T-helper 2 cell treated with Interferon-gamma antibody and Interleukin-4, amounts not matched to agents 5 μg/mL and 100 μg/mL, for 36 hours (primary cell): ENCODE measurements around the gene JPH2.
"Not testable (repeated sequence)": the region's sequence is repeated elsewhere in the genome, so short reads cannot be mapped to it uniquely, and the experiment has no call there.

Source experiments
- DNase-seq: peaks from one replicate; pipeline ENCODE4 v3.0.0; 2021; ENCODE audit warnings: low spot score
- H3K27ac Mint-ChIP-seq: one replicate; pipeline ENCODE4 v1.8.0; 2021; ENCODE audit warnings: mild to moderate bottlenecking, mixed read lengths
- H3K27me3 Mint-ChIP-seq: one replicate; pipeline ENCODE4 v1.8.0; 2021; ENCODE audit warnings: low read depth, mixed read lengths
- H3K36me3 Mint-ChIP-seq: one replicate; pipeline ENCODE4 v1.8.0; 2021; ENCODE audit warnings: low read depth, mixed read lengths
- H3K4me1 Mint-ChIP-seq: one replicate; pipeline ENCODE4 v1.8.0; 2021; ENCODE audit warnings: low read depth, mixed read lengths
- H3K4me3 Mint-ChIP-seq: one replicate; pipeline ENCODE4 v1.8.0; 2022; ENCODE audit warnings: mild to moderate bottlenecking, moderate library complexity, mixed read lengths
- H3K9me3 Mint-ChIP-seq: one replicate; pipeline ENCODE4 v1.8.0; 2021; ENCODE audit warnings: mixed read lengths

Gene JPH2

DNA sequence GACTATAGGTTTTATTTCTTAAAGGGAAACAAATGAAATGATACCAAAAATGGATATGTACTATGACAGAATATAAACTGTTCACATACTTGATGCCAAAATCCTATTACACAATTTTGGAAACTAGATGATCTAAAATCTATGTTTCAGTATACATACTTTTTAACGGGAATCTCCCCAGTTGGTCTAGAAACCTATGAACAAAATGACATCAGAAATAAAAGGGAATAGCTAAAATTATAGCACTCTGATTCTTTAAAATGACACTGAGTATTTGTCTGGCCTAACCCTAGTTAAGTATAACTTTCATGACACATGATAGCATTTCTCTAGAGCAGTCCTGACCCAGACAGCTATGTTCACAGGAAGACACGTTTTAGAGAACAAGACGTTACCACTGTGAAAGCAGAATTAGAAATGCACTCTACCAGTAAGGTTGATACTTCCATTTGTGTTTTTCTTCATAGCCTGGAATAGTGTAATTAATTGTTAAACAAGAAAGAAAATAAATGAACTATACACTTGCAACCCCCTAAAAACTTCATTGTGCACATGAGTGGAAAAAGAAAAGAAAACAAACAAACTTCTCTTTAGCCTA is 20.2 kb upstream of the JPH2 start:
- Mint-ChIP-seq H3K4me3 (peak overlapping the region; percentile 21), H3K36me3 (peaks cover 30% of the 10 kb centered on the region), H3K9me3 (no peaks in the 10 kb centered on the region), H3K27me3 (peaks cover 2% of the 10 kb centered on the region), H3K4me1 (peaks cover 45% of the 10 kb centered on the region), H3K27ac (no peak overlapping the region)
- DNase-seq = no peak

DNA sequence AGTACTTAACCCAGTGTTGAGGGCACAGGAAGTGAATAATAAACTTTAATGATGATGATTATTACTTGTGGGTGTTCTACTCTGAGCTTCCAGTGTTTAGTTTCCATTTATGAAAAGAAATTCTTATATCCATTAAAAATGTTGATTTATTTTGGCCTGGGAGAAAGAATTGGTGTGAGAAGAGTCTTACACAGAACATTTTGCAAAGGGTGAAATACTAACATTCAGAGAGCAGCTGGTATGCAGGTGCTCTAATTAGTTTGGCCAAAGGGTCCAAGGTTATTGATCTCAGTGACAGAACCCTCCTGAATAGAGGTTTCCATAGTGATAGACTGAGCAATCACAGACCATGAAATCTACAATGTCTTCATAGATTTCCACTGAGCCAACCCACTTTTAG is 19.1 kb upstream of the JPH2 start:
- Mint-ChIP-seq H3K4me3 (no peak overlapping the region), H3K36me3 (peaks cover 40% of the 10 kb centered on the region), H3K27me3 (peaks cover 2% of the 10 kb centered on the region), H3K27ac (peak overlapping the region; percentile 47), H3K4me1 (peaks cover 35% of the 10 kb centered on the region), H3K9me3 (no peaks in the 10 kb centered on the region)
- DNase-seq = no peak

- Mint-ChIP-seq H3K36me3 (peaks cover 52% of the 10 kb centered on the region), H3K9me3 (no peaks in the 10 kb centered on the region), H3K4me3 (no peak overlapping the region), H3K4me1 (peaks cover 39% of the 10 kb centered on the region), H3K27me3 (no peaks in the 10 kb centered on the region), H3K27ac (no peak overlapping the region)
- no peak for DNase-seq
These were observed 17.8 kb upstream of the JPH2 start for GRCh38 chr20:44204832-44205215.

- Mint-ChIP-seq H3K27me3 (no peaks in the 10 kb centered on the region), H3K36me3 (peaks cover 54% of the 10 kb centered on the region), H3K27ac (no peak overlapping the region), H3K9me3 (no peaks in the 10 kb centered on the region), H3K4me3 (no peak overlapping the region), H3K4me1 (peaks cover 39% of the 10 kb centered on the region)
- DNase-seq = no peak
These were observed 17.3 kb upstream of the JPH2 start for GRCh38 chr20:44204156-44204831.

- Mint-ChIP-seq H3K27ac (no peak overlapping the region), H3K4me3 (no peak overlapping the region), H3K27me3 (no peaks in the 10 kb centered on the region), H3K4me1 (peaks cover 34% of the 10 kb centered on the region), H3K9me3 (no peaks in the 10 kb centered on the region), H3K36me3 (peaks cover 60% of the 10 kb centered on the region)
- DNase-seq = no peak
These were observed 16.2 kb upstream of the JPH2 start for GRCh38 chr20:44203161-44203560.

GRCh38 chr20:44200983-44201382 is 14.0 kb upstream of the JPH2 start:
- peaks cover 63% of the 10 kb centered on the region for H3K36me3 Mint-ChIP-seq
- no peak overlapping the region for H3K27ac Mint-ChIP-seq
- no peak for DNase-seq
- H3K27me3 Mint-ChIP-seq = no peaks in the 10 kb centered on the region
- H3K4me3 Mint-ChIP-seq = no peak overlapping the region
- H3K9me3 Mint-ChIP-seq = no peaks in the 10 kb centered on the region
- H3K4me1 Mint-ChIP-seq = peaks cover 29% of the 10 kb centered on the region

GRCh38 chr20:44200371-44200770 is 13.4 kb upstream of the JPH2 start:
- H3K36me3 Mint-ChIP-seq = peaks cover 62% of the 10 kb centered on the region
- peaks cover 32% of the 10 kb centered on the region for H3K4me1 Mint-ChIP-seq
- H3K4me3 Mint-ChIP-seq = no peak overlapping the region
- H3K9me3 Mint-ChIP-seq = no peaks in the 10 kb centered on the region
- no peaks in the 10 kb centered on the region for H3K27me3 Mint-ChIP-seq
- DNase-seq = no peak
- H3K27ac Mint-ChIP-seq = no peak overlapping the region

DNA sequence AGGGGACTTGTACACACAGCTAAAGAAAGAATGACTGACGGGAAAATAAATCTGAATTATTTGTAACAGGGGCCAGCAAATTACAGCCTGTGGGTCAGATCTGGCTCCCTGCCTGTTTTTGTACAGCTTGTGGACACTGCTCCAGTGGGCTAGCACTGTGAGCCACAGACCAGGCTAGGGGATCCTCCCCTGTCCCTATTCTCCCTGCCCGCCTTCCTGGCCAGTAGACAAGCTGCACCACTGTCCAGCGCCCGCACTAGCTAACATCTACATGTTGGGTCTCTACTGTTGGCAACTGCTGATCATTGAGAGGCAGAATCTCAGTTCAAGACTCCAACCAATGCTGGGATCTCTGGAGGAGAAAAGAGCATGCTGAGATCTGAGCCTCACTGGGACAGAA is 12.9 kb upstream of the JPH2 start:
- no peak for DNase-seq
- H3K4me1 Mint-ChIP-seq = peaks cover 32% of the 10 kb centered on the region
- H3K36me3 Mint-ChIP-seq = peaks cover 59% of the 10 kb centered on the region
- peak overlapping the region; percentile 91 for H3K27ac Mint-ChIP-seq
- peak overlapping the region; percentile 82 for H3K4me3 Mint-ChIP-seq
- no peaks in the 10 kb centered on the region for H3K27me3 Mint-ChIP-seq
- H3K9me3 Mint-ChIP-seq = no peaks in the 10 kb centered on the region

- peaks cover 58% of the 10 kb centered on the region for H3K36me3 Mint-ChIP-seq
- peaks cover 30% of the 10 kb centered on the region for H3K4me1 Mint-ChIP-seq
- no peaks in the 10 kb centered on the region for H3K27me3 Mint-ChIP-seq
- DNase-seq = peak; percentile 65
- peak overlapping the region; percentile 82 for H3K4me3 Mint-ChIP-seq
- H3K9me3 Mint-ChIP-seq = no peaks in the 10 kb centered on the region
- peak overlapping the region; percentile 91 for H3K27ac Mint-ChIP-seq
These were observed 11.9 kb upstream of the JPH2 start for GRCh38 chr20:44198872-44199271.

- H3K4me3 Mint-ChIP-seq = no peak overlapping the region
These were observed 9.3 kb upstream of the JPH2 start for GRCh38 chr20:44196271-44196670.

GRCh38 chr20:44195605-44196004 is 8.6 kb upstream of the JPH2 start:
- H3K9me3 Mint-ChIP-seq = no peaks in the 10 kb centered on the region
- H3K4me3 Mint-ChIP-seq = no peak overlapping the region
- no peak for DNase-seq
- peaks cover 26% of the 10 kb centered on the region for H3K4me1 Mint-ChIP-seq
- peaks cover 12% of the 10 kb centered on the region for H3K27me3 Mint-ChIP-seq
- peaks cover 38% of the 10 kb centered on the region for H3K36me3 Mint-ChIP-seq
- no peak overlapping the region for H3K27ac Mint-ChIP-seq

More at GRCh38 chr20:44196271-44196670, 9.3 kb upstream of the JPH2 start:
- peaks cover 12% of the 10 kb centered on the region for H3K27me3 Mint-ChIP-seq
- H3K4me1 Mint-ChIP-seq = peaks cover 28% of the 10 kb centered on the region
- H3K27ac Mint-ChIP-seq = no peak overlapping the region
- H3K9me3 Mint-ChIP-seq = no peaks in the 10 kb centered on the region
- no peak for DNase-seq
- H3K36me3 Mint-ChIP-seq = peaks cover 45% of the 10 kb centered on the region

DNA sequence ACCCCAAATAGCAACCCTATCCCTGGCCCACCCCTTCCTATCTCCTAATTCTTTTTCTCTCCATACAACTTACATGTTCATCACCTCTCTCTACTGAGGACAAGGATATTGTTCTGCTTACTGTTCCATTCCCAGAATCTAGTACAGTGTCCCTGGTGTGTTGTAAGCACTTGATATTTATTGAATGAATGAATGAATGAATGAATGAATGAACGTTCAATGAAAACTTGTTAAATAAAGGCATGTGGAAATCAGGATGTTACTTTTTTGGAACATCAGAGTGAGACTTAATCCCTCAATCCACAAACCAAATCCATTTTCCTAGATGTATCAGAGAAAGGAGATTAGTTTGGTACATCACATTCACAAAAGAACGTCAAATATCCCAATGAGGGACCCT is 6.8 kb upstream of the JPH2 start:
- Mint-ChIP-seq H3K9me3 (no peaks in the 10 kb centered on the region), H3K27ac (no peak overlapping the region), H3K36me3 (peaks cover 21% of the 10 kb centered on the region), H3K27me3 (peaks cover 22% of the 10 kb centered on the region), H3K4me3 (no peak overlapping the region), H3K4me1 (peaks cover 9% of the 10 kb centered on the region)
- no peak for DNase-seq

DNA sequence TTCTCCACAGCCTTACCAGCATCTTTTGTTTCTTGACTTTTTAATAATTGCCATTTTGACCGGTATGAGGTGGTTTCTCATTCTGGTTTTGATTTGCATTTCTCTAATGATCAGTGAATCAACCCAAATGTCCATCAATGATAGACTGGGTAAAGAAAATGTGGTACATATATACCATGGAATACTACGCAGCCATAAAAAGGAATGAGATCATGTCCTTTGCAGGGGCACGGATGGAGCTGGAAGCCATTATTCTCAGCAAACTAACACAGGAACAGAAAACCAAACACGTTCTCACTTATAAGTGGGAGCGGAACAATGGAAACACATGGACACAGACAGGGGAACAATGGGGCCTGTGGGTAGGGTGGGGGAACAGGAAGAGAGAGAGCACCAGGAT is 4.7 kb upstream of the JPH2 start:
- H3K27me3 Mint-ChIP-seq = peaks cover 41% of the 10 kb centered on the region
- DNase-seq, H3K4me3 Mint-ChIP-seq, H3K36me3 Mint-ChIP-seq, H3K9me3 Mint-ChIP-seq, H3K4me1 Mint-ChIP-seq, H3K27ac Mint-ChIP-seq: not testable (repeated sequence)

- peak; percentile 21 for DNase-seq
- not testable (repeated sequence) for H3K36me3 Mint-ChIP-seq, H3K27ac Mint-ChIP-seq, H3K4me3 Mint-ChIP-seq, H3K9me3 Mint-ChIP-seq, H3K4me1 Mint-ChIP-seq
- peaks cover 54% of the 10 kb centered on the region for H3K27me3 Mint-ChIP-seq
These were observed 3.3 kb upstream of the JPH2 start for GRCh38 chr20:44190197-44190852.
